HFF-Myc (cell line): ENCODE data around the gene LYPD6.

Experiments
- DNase-seq: peaks from one replicate; pipeline ENCODE4 v3.0.0-alpha.2; 2011; ENCODE audit warnings: low read depth; ENCODE audit errors: extremely low read depth
- H3K4me3 ChIP-seq: replicated peaks from 2 replicates; pipeline ENCODE4 v1.5.1; 2011; ENCODE audit warnings: low read depth, mild to moderate bottlenecking, control low read depth, low read length
- TF ChIP-seq, protein P1 (sequence below): IDR thresholded peaks from 2 replicates; pipeline ENCODE4 v1.5.1; 2012; ENCODE audit warnings: mild to moderate bottlenecking, low read depth, low read length, control low read depth; ENCODE audit errors: missing control alignments

LYPD6 gene

DNA sequence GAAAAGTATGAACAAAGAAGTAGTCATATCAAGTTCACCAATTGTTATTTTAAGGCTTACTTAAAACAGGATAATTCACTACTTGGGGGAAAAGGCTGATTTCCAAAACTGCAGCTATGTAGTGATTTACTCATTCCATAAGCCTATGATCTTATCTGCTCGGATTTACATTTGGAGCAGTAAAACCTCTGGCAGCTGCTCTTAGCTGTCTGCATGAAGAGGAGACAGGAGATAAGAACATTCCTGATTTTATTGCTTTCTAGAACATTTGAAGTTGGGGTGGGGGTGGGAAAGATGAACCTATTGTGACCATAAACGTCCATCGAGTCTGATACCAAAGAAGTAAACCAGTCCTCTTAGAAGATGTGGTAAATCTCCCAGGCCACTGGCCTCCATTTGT lies 136.2 kb downstream of the LYPD6 start:
- no peak for DNase-seq
- TF ChIP-seq, protein P1, sequence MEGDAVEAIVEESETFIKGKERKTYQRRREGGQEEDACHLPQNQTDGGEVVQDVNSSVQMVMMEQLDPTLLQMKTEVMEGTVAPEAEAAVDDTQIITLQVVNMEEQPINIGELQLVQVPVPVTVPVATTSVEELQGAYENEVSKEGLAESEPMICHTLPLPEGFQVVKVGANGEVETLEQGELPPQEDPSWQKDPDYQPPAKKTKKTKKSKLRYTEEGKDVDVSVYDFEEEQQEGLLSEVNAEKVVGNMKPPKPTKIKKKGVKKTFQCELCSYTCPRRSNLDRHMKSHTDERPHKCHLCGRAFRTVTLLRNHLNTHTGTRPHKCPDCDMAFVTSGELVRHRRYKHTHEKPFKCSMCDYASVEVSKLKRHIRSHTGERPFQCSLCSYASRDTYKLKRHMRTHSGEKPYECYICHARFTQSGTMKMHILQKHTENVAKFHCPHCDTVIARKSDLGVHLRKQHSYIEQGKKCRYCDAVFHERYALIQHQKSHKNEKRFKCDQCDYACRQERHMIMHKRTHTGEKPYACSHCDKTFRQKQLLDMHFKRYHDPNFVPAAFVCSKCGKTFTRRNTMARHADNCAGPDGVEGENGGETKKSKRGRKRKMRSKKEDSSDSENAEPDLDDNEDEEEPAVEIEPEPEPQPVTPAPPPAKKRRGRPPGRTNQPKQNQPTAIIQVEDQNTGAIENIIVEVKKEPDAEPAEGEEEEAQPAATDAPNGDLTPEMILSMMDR, result no peak
- no peak overlapping the region for H3K4me3 ChIP-seq

GRCh38 chr2:149467436-149467835 lies 137.0 kb downstream of the LYPD6 start:
- DNase-seq, result no peak
- TF ChIP-seq, protein P1, result no peak
- no peak overlapping the region for H3K4me3 ChIP-seq

DNA sequence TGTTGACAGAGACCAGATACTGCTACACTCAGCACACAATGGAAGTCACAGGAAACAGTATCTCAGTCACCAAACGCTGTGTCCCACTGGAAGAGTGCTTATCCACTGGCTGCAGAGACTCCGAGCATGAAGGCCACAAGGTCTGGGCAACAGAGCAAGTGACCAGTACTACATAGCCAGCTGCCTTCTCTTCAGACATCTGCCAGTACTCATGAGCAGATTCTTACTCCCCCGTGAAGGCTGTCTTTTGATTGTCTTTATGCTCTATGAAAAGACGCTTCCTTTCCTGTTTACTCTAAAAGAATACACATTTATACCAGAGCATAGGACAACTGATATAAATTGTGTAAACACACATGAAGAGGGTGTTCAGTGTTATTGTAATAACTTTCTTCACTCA lies 138.2 kb downstream of the LYPD6 start:
- no peak for DNase-seq
- TF ChIP-seq, protein P1, result no peak
- no peak overlapping the region for H3K4me3 ChIP-seq

DNA sequence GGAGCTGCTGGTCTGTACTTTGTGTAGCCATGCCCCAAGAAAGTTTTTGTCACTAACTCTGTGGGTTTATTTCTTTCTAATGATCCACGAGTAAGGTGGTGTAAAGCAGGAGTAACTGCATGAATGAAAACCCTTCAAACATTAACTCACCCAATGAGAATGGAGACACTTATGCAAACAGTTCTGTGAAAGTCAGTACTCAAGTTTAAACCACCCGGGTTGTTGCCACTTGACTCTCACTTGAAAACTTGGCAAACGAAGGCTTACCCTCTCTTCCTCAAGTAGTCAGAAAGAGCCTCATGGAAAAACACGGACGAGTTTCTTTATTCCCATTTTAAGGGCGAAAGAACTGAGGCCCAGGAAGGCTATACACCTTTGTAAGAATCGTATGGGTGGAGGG lies 139.7 kb downstream of the LYPD6 start:
- TF ChIP-seq, protein P1, result no peak
- no peak overlapping the region for H3K4me3 ChIP-seq
- DNase-seq, result no peak

- no peak for DNase-seq
- H3K4me3 ChIP-seq, result no peak overlapping the region
- TF ChIP-seq, protein P1, result no peak
These were observed 142.0 kb downstream of the LYPD6 start for GRCh38 chr2:149472413-149472812.

- DNase-seq, result no peak
- no peak overlapping the region for H3K4me3 ChIP-seq
- TF ChIP-seq, protein P1, result no peak
These were observed 142.7 kb downstream of the LYPD6 start for GRCh38 chr2:149473068-149473467.

DNA sequence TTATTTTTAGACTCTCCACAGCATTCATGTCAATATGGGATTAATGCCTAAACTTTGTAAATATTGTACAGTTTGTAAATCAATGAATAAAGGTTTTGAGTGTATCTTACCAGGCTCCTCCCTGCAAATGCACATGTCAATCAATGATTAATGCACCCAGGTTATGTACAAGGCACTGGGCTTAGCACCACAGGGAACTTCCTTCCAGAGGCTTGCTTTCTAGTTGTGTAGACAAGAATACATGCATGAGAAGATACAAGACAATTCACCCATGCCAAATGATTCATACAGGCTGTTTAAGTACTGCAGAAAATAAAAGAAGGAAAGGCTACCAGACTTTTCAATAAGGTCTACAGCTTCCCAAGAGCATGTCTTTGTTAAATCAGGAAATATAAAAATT lies 143.1 kb downstream of the LYPD6 start:
- TF ChIP-seq, protein P1, result no peak
- H3K4me3 ChIP-seq, result no peak overlapping the region
- no peak for DNase-seq
